ENCODE measurements around the gene MCC.

The MCC gene

DNA sequence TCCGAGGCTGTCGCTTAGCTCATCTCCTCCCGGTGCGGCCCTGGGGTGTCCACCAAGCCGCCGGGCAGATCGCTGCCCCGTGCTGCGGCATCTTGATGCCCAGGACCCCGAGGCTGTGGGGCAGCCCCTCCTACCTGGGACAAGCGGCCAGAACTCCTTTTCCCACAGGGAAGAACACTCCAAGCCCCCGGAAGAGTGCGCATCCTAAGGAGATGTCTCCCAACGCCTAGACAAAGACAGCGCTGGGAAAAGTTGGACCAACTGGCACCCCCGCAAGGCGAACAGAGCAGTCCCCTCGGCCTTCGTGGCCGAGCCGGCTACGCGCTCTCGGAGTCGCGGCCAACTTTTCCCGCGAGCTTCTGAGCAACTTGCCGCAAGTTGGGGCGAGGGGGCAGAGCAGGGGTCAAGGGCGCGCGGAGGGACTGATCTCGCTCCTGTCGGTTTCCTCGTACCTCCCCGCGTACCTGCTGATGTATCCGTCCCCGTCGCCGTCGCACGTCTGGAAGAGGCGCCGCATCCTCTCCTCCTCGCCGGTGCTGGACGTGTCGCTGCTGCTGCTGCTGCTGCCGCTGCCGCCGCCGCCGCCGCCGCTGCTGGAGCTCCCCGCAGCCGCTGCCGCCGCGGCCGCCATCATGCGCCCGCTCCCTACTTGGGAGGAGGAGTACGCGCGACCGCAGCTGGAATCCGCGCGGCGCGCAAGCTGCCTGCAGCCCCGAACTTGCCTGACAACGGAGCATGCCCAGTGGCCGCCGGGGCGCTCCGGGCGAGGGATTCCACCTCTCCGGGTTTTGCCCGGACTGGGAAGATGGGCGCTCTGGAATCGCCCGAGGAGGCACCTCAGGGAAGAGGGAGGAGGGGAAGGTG lies at the start of gene MCC:
Gene MCC, minus strand, starts transcription at position 673 of the 864 bp plus-strand sequence.
- DNase-seq, result no peak

DNA sequence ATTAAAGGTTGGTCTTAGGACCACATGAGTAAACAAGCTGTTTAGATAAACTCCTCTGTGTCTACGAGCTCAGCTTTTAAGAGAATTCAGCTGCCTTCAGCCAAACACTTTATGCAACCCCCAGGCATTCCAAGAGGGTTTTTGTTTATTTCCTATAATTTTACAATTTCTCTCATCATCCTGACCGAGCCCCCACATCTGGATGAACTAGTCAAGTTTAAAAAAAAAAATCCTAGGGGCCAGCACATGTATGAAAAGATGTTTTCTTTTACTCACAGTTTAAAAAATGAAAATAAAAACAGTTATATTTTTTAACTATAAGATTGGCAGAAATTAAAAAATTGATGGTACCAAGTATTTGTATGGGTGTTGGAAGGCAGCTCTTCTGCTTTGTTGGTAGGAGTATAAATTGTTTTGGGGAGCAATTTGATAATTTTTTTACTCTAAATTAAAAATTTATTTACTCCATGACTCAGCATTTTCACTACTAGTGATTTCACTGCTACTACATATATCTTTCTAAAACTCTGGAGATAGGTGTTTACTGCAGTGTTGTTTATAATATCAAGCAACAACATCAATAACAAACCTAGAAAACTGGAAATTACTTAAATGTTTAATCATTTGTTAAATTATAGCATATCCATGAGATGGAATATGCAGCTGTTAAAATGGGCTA lies 43.4 kb upstream of the MCC start:
- DNase-seq, result no peak

DNA sequence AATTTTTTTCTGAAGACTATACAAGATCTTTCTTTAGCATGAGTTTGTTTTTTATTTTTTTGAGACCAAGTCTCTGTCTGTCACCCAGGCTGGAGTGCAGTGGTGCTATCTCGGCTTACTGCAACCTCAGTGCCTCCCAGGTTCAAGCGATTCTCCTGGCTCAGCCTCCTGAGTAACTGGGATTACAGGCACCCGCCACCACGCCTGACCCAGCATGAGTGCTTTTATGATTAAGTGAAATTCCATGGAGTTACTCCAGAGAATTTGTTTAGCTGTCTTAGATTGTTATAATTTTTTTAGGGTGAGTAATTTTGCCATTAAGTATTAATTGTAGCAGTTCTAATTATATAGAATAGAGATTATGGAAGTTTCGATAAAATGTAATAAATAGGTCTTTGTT lies 39.5 kb upstream of the MCC start:
- DNase-seq, result no peak

DNA sequence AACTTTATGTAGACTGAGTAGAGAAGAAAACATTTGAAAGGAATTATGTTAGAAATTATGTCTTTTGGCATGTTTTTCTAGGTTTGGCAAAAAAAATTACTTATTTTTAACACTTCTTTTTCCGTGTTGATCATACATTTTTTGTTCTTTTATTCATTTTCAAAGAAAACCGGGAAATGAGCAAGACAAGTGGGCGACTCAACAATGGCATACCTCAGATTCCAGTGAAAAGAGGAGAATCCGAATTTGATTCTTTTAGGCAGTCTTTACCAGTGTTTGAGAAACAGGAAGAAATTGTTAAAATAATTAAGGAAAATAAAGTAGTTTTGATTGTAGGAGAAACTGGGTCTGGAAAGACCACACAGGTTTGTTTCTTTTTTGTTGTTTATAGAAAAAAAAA lies 38.2 kb upstream of the MCC start:
- no peak for DNase-seq

DNA sequence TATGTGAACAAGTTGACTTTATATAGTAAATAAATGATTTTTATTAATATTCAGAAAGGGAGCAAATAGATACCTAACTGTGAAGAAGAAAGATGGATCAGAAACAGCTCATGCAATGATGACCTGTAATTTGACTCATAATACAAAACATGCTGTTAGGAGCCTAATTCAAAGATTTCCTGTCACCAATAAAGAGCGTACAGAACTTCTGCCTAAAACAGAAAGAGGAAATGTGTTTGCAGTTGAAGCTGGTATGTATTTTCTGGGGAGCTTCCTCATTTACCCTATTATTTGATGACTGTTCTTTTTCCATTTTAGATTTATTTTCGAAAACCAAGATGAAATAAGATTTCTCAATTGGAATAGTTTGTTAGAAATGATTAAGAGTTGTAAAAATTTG lies 36.7 kb upstream of the MCC start:
- no peak for DNase-seq

DNA sequence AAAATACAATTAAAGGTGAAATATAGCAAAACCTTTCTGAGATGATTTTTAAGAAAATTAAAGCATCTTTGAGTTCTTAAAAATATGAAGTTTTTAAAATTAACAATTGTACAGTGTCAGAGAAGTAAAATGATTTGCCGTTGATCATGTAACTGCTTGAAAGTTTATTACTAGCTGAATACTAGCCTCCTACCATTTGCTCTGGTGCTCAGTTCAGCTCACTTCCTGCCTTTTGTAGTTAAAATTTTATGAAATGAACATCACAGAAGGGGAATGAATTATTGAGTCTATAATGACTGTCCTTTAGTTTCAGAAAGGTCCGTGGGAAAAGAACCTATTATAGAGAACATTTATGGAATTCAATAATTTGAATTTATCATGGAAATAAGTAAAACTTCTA lies 34.9 kb upstream of the MCC start:
- no peak for DNase-seq

DNA sequence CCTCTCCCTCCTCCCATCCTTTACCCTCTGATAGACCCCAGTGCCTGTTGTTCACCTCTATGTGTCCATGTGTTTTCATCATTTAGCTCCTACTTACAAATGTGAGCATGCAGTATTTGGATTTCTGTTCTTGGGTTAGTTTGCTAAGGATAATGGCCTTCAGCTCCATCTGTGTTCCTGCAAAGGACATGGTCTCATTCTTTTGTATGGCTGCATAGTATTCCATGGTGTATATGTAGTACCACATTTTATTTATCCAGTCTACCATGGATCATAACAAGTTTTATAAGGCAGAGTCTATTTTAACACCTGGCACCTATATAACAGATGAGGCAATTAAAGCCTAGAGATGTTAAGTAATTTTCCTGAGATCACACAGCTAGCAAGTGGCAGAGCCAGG lies 32.6 kb upstream of the MCC start:
- no peak for DNase-seq

DNA sequence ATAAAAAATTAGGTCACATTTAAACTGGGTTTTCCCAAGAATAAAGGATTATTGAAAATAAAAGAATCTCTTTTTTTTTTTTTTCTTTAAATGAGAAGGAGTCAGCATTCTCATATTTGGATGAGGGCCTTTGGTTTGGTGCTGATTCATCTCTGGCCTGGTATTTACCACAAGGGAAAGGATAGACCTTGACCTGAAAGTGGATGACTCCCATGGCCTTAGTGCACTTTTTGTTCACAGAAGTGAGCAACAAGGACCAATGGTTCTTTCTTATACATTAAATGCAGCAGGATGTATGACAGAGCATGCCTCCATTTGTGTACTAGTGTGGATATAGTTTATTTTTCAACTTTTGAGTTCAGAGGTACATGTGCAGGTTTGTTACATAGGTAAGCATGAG lies 32.2 kb upstream of the MCC start:
- DNase-seq, result no peak

DNA sequence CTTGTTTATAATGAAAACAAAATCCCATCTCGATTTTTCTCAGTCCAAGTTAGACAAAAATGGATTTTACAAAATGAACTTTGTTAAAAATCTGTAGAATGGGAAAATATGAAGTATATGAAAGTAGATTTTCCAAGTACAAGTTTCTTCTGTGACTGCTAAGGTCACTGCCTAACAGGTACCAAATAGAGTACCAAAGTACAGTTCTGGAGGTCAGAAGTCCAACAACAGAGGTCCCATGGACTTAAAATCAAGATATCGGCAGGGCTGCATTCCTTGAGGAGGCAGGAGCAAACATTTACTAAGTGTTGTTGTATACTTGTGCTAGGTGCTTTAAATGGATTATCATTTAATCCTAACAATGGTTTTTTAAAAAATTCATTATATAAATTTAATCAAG lies 31.2 kb upstream of the MCC start:
- no peak for DNase-seq

DNA sequence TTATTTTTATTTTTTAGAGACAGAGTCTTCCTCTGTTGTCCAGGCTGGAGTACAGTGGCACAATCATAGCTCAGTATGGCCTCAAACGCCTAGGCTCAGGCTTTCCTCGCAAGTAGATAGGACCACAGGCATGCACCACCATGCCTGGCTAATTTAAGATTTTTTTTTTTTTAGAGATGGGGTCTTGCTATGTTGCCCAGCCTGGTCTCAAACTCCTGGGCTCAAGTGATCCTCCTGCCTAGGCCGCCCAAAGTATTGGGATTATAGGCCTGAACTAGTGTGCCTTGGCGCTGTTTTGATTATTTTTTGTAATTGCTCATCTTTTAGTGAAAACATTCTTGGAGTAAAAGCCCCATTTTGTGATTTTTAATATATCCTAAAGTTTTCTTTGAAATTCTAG lies 30.6 kb upstream of the MCC start:
- no peak for DNase-seq

DNA sequence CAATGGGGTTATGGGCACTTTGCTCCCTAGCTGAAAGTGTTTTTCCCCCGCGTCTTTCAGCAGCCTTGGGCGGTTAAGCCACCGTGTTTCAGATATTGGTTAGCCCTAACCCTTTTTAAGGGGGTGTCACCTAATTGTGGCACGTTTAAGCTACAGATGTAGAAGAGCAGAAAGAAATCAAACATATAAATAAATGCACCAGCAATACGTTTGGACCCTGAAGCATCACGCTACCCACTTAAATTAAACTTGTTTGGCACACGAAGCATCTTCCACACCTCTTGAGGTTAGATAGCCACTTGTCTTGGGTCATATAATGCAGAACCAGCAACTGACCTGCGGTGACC lies 26.0 kb upstream of the MCC start:
- no peak for DNase-seq

DNA sequence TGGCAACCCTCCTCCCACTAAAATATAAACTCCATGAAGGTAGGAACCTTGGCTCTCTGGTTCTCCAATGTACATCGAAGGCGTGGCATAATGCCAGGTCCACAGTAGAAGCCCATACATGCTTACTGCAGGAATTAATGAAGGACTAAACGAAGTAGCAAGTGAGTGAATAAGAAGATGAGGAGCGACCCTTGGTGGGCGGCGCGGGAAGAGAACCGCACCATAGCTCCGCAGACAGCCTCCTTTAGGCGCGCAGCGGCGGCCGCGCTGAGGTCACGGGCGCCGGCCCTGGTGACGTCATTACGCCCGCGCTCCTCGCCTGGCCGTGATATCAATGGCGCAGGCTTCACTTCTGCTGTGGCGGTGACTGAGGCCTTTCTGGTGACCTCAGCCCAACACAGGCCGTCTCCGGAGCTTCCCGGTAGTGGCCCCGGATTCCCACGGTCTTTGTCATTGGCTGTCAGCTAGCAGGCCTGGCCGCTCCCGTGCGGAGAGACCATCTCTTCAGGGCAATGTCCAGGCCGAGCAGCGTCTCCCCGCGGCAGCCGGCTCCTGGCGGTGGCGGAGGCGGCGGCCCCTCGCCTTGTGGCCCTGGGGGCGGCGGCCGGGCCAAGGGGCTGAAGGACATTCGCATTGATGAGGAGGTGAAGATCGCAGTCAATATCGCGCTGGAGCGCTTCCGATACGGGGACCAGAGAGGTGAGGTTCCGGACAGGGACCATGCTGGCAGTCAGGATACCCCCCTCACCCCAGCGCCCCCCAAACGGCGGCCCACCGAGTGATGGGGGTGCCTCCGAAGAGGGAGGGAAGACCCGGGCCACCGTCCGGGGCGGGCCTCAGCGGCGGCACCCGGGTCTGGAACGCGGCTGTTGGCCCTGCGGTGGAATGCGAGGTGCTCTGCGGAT lies 25.4 kb upstream of the MCC start, which contains the start of gene YTHDC2:
Gene YTHDC2, plus strand, starts transcription at position 311 of the 905 bp plus-strand sequence. Its CDS starts 202 bp downstream, at position 513.
- DNase-seq, result peak; percentile 57 to 82 (median 70)

DNA sequence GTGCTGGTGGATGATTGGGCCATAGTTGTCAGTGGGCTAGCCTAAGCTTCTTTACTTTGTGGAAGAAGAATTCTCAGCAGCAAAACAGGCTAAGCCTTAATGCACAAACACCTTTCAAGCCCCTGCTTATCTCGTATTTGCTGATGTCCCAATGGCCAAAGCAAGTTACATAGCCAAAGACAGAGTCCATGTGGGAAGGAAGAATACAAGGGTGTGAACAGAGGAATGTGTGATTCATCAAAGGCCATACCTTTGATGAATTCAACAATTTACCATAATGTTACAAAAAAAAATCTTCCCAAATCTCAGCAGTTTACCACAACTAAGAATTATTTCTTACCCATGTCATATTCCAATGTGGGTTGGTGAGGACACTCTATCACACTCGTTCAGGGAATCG lies 24.1 kb upstream of the MCC start:
- no peak for DNase-seq

DNA sequence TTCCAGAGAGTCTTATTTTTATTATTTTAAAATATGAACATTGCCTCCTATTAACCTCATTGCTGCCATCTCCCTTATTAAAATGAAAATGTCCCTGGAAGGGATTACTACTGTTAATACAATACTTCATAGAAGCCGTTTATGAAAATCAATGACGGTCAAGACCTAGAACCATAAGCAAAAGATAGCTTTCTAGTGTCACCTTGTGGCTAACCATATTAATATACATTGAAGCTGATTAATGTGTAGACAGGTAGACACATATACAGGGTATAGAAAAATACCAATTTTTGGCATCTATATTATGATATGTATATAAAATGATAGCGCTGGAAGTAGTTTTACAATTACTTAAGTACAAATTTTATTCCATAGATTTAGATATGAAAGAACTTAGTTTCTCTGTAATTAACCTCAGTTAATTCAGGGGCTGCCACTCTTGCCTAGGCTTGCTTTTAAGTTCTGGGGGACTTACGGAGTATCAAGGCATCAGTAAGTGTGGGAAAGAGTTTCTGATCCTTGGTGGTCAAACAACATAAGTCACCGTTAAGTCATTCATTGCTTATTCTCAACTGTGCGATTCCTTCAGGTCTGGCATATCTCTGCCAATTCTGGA lies 22.7 kb upstream of the MCC start:
- DNase-seq, result no peak

DNA sequence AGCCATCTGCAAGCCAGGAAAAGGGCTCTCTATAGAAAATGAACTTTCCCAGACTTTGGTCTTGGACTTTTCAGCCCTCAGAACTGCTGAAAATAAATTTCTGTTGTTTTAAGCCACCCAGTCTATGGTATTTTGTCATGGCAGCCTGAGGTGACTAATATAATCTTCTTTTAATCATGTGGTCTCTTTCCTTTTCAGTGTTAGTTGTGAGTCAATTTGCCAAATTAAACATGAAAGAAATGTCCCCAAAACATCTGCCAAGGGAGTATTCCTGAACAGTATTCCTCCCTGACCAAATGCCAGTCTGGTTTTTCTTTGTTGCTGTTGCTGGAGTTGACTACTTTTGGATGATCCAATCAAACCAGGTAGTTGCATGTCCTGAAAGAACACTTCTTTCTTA lies 20.5 kb upstream of the MCC start:
- DNase-seq, result no peak

DNA sequence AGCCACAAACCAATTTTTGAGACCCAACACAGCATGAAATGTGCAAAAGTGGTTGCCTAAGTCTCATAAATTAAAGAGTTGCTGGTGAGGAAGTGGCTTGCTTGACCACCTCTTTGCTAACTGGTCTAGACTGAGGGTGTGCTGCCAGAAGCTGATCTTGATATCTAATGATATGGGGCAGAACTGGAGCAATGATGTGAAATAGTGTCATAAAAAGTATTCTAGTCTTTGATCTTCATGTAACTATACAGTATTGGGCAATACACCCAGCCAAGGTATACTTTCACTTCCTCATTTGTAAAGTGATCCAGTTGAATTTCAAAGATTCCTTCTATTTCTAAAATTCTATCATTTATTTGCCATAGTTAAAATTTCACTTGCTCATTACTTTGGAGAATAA lies 19.3 kb upstream of the MCC start:
- DNase-seq, result no peak

DNA sequence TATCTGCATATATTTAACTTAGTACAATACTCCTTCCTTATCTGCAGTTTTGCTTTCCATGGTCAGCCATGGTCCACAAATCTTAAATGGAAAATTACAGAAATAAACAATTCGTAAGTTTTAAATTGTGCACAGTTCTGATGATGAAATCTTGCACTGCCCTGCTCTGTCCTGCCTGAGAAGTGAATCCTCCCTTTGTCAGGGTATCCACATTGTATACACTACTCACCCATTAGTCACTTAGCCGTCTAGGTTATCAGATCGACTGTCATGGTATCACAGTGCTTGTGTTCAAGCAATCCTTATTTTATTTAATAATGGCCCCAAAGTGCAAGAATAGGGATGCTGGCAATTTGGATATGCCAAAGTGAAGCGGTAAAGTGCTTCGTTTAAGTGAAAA lies 16.9 kb upstream of the MCC start:
- DNase-seq, result no peak

DNA sequence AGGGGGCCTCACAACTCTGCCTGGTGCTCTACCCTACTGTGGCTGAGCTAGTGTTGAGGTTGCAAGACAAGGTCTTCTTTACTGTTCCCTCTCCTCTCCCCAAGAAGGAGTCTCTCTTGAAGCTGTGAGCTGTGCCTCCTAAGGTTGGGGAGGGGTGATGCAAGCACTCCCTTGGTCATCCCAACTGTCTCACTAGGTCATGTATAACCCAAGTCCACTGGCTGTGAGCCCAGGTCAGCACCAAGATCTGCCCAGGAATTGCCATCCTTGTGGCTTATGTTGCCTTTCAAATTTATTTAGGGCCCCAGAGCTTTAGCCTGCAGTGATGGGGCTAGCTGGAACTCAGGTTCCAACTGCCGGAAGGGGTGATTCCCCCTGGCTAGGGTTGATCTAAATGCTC lies 14.9 kb upstream of the MCC start:
- no peak for DNase-seq

DNA sequence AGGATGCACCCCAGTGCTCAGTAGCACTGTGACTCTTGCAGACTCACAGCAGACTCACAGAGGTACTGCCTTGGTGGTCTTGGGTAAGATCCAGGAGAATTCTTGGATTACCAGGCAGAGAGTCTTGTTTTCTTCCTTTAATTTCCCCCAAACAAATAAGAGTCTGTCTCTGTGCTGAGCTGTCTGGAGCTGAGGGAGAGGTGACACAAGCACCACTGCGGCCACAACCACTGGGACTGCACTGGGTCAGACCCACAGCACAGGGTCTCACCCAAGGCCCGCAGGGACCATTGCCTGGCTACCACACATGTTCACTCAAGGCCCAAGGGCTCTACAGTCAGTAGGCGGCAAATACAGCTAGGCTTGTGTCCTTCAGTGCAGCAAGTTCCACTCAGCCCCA lies 13.8 kb upstream of the MCC start:
- no peak for DNase-seq

DNA sequence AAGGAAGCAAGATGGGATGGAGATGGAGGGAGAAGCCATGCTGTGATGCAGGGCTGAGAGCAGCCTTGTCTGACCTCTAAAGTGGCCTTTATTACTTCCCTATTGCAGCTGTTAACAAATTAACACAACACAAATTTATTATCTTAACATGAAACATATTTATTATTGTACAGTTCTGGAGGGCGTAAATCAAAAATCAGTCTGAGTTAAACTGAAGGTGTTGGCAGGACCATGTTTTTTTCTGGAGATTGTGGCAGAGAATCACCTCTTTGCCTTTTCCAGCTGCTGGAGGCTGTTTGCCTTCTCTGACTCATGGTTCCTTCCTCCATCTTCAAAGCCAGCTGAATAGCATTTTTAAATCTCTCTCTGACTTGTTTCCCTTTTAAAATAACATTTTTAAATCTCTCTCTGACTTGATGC lies 7.2 kb upstream of the MCC start:
- no peak for DNase-seq

DNA sequence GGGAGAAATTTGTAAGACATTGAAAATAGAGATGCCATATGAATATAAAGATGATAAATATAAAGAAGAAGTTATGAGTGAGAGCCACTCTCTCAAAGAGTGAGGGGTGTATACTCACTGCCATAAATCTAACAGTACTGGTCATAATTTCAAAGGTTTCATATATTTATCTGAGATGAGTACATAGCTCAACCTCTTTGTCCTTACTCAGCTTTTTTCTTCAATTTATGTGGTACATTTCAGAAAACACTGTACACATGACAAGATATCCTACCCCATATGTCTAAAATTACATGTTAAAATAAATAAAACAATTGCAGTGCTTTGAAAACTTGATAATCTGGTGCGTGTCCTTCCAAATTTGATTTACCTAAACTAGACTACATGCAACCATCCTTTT lies 5.2 kb upstream of the MCC start:
- no peak for DNase-seq

DNA sequence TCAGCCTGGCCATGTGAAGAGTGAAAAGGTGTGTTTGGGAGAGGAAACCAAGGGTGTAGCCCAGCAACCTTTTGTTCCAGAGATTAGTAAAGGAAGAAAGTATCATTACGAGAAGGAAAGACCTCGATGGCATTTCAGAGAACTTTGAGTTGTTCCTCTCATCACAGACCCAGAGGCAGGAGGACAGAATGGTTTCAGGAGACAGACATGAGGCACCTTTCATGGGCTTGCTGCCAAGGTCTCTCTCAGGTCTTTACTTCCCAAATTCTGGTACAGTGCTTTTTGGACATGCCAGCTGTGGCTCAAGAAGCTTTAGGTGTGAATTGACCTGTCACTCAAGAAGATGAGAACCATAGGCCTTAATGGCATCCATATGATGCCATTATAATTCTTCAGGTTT lies 2.8 kb upstream of the MCC start:
- no peak for DNase-seq

DNA sequence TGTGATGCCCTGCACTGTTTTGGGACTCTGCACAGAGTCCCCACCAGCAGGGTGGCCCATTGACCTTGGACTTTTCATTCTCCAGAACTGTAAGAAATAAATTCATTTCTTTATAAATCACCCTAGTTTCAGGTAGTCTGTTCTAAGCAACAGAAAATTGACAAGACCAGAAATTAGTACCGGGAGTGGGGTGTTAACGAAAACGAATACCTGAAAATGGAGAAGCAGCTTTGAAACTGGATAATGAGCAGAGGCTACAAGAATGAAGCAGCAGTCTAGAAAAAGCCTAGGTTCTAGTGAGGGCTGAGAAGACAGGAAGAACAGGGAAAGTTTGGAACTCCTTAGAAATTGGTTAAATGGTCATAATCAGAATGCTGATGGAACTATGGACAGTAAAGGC lies 2.1 kb upstream of the MCC start:
- DNase-seq, result no peak

Measured in activated naive CD4-positive, alpha-beta T cell (primary cell).